ENCODE data around the gene PPFIBP1.
"Not testable (repeated sequence)": the region's sequence is repeated elsewhere in the genome, so short reads cannot be mapped to it uniquely, and the experiment has no call there.

PPFIBP1 gene

DNA sequence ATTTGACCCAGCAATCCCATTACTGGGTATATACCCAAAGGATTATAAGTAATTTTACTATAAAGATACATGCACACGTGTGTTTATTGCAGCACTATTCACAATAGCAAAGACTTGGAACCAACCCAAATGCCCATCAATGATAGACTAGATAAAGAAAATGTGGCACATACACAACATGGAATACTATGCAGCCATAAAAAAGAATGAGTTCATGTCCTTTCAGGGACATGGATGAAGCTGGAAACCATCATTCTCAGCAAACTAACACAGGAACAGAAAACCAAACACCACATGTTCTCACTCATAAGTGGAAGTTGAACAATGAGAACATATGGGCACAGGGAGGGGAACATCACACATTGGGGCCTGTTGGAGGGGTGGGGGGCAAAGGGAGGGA lies 20.9 kb downstream of the PPFIBP1 start:
- not testable (repeated sequence) for DNase-seq

DNA sequence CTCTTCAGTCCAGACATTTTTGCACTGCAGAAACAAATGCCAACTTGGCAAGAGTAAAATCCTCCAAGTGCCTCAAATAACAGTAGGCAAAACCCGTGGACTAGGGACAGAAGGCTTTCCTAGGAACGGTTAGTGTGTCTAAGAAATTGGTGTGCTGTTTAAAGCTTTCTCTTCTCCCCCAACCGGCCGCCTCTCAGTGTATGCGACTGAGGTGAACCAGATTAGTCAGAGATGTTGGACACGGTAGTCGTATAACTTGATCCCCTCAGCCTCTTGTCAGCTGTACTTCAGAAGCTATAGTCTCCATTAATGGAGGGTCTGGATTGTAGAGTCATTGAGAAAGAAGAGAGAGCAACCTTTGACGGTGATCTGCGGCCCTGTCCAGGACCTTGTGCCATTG lies 21.7 kb downstream of the PPFIBP1 start:
- no peak for DNase-seq

DNA sequence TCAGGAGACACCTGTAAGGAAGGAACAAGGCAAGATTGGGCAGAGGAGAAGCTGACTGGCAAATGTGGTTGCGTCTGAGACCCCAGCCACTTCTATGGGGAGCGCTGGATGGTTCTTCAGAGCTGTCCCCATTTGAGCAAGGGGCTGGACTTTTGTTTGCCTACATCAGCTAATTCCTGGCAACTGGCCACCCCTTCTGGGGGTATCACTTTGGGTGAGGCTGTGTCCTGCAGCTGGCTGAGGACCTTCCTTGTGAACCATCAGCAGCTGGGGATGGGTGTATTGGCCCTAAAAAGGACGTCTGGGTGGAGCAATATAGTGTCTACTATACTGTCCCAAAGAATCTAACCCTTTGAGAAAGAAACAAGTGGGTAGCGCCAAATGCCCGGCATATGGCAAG lies 23.6 kb downstream of the PPFIBP1 start:
- no peak for DNase-seq

DNA sequence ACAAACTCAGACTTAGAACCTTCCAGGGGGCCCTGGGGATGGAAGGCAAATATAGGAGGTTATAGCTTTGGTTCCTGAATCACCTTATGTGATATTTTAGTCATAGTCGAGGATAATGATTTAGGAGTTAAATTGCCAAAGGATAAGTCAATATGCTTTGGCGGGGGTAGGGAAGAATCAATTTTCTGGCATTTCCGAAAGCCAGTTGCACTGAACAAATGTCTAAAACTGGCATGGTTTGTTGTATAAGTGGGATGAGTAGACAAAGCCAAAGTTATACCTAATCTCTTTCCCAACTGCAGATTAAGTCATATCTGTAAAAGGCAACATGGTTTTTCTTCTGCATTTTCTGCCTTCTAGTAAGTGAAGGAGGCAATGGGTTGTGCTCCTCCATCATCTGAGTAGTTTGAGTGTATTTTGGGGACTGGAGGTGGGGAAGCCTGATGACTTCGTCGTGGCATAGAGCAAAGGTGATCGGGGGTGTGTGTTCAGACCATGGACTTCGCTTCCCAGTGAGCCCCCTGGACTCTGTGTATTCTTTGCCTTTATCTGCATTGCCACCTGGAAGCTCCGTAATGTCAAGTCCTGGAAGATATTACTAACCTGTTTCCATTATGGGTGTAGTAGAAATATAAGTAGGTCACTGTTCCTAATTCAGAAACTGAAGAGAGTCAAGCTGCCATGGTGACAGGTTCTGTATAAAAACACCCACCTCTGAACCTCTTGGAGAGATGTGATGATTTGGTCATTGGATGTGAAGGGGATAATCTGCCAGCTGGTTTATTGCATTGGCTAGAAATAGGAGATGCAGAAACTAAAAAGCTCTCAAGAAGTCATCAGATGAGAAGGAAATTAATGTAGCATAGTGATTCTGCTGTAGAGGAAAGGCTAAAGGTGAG lies 24.5 kb downstream of the PPFIBP1 start:
- no peak for DNase-seq

DNA sequence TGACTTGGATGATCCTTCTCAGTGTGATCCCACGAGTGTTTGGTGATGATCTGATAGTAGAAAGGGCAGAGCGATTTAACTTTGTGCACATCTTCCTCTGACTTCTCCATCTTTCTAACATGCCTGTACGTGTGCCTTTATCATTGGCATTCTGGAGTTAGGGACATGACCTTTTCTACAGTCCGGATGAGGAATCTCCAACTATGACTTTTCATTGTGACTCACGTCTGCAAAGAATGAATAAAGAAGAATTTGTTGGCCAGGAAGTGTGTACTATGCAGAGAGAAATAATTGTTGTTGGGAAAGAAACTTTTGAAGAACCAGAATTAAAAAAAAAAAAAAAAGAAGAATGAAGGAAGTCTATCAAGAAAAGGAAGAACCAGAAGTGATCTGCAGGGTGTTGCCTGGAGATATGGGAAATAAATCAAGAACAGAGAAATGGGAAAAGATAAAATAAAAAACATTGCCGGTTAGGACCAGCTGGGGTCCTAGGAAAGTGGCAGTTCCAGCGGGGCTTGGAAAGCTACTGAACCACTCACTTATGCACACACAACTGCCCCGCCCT lies 25.3 kb downstream of the PPFIBP1 start:
- no peak for DNase-seq

DNA sequence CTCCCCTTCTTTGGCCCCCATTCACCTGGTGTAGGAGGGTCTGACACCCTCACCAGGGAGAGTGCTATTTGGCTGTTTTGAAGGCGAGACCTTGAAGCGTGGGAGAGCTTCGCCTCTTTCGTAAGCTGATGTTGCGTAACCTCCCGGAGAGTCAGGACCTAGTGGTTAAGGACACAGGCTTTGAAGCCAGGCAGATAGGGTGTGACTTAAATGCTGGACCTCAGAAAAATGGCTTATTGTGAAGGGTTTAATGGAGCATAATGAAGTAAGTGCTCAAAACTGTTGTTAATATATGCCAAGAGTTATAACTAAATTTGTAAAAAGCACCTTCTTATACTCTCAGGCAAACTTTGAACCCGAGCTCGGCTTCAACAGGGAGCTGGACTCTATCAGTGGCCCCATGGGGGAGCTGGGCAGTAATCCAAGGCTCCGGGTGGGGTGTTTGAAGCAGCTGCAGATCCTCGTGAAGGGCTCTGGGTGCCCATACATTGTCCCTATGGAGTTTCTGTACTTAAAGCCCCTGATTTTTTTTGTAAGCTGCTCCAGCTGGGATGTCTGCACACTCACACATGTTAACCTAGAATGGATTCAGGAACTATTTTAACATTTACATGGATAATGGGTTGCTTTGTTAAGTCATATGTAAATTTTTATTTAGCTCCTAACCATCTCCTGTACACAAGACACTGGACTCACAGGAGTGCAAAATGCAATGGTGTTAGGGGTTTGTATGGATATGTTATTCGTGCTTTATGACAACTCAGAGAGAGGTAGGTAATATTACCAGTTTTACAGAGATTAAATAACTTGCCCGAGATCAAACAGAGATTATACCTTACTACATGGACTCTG lies 26.0 kb downstream of the PPFIBP1 start:
- no peak for DNase-seq

DNA sequence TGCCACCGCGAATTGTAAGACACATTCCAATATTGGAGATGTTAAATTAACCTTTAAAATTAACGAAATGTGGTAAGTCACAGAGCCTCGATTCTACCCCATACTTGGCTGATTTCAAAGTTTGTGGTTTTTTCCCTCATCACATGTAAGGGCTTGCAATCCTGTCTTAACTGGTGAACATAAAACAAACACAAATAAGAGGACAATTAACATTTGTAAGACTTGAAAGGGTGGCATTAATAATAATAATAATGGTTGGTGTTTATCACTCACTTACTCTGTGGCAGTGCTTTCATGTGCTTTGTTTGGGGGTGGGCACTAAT lies 26.6 kb downstream of the PPFIBP1 start:
- no peak for DNase-seq

DNA sequence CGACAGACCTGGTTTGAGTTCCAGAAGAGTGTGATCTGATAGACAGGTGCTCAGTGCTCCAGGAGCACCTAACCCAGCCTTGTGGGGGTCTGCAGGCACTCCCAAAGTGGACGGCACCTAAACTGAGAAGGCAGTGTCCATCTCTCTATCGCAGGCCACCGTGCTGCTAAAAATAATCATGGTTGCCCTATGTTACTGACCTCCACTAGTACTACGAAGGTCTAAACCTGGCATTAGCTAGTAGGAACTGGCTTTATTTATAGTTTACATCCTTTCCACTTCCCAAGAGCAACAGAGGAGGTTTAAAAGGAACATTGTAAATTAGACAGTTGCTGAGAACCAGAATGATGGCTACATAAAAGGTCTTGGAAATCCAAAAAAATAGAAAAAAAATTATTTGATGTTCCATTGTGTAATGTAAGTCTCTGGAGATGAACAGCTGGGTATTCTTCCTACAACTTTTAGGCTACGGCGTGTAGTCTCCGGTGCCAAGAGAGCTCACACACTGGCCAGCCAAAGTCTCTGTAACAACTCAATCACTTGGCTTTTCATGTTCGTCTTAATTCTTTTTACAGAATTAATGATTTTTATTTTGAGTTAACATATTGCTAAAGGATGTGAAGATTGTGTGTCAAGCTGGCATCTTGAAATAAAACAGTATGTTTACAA lies 27.3 kb downstream of the PPFIBP1 start:
- DNase-seq, result no peak

DNA sequence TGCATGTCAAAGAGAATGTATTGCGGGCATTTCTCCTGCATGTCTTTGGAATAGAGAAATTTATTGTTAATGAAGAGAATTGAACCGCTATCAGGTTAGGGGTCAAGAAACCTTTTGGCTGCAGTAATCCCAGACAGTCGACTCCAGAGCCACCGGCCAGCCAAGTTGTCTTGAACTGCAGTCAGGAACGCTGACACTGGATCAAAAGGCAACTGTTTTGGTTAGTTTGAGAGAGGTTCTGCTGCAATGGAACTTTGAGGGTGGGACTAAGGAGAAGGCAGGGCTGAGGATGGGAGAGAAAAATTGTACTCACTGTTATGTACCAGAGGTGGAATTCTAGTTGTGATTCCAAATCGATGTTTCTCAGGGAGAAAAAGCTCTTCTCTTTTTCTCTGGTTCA lies 28.2 kb downstream of the PPFIBP1 start:
- DNase-seq, result no peak

DNA sequence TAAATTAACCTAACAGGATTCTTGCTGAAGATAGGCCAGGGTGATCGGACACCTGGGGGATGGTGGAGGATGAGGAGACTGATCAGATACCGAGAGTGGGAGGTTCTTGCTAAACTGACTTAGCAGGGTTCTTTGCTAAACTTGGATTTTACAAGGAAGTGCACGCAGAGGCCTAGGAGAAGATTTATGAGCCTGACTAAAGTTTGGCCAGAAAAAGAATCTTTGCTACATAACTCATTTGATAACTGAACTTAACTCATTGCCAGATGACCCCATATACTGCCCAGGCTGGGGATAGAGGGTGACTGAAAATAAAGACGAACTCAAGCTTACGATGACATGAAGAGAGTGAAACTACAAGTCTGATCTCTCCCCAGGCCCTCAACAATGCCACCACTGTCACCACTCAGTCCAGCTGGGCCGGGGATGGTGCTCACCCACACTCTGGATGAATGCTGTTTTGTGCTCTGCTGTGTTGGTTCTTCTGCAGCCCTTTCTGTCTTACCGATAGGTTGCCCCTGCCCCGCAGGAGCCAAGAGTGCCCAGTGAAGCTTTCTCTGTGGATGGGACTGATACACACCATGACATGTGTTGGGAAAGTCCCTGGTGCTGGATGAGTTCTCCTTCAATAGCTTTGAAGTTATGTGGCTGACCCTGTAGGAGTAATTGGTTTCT lies 29.0 kb downstream of the PPFIBP1 start:
- DNase-seq, result no peak

DNA sequence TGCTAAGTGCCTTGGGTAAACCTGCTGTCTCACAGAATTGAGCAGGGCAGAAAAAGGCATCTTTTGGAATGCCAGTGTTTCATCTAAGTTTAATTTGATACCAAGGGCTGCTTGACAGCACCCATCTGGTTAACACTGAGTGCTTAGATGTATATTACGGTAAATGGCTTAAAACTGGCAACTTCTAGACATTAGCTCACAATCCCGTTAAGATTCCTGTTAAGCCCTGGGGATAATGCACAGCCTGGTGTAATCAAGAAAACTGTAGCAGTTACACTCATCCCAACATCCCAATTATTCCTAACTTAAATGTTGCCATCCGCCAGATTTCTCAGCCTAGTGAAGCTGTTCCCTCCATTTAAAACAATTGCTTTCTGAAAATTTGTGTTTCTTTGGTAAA lies 29.9 kb downstream of the PPFIBP1 start:
- DNase-seq, result no peak

DNA sequence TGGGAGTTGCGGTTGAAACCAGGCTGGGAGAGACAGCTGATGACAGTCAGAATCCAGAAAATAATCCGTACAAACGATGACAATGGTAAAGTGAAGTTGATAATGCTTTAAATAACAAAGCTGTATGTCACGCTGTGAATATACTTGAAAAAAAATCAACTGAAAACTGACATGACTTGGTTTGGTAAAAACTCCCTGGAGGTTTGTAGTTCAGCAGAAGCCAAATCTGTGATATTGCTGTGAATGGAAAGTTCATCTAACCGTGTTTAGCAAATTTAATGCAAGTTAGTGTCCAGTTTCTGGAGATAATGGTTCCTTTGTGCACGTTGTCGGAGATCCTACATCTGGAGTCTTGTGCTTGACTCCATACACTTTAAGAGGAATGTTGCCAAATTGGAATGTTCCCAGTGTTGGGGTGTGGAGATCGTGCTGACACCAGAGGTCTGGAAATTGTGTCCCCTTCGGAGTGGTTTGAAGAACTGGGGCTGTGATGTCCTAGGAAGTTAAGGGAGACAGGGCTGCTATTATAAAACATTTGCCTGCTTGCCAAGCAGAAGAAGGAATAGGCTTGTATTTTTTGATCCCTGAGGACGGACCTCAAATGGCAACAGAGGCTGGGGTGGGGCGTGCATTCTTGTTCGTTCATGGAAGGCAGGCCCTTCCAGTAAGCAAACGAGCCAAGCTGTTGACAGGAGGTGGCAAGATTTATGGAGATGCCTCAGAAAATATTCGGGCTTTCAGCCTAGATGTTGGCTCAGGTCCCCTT lies 30.6 kb downstream of the PPFIBP1 start:
- no peak for DNase-seq

DNA sequence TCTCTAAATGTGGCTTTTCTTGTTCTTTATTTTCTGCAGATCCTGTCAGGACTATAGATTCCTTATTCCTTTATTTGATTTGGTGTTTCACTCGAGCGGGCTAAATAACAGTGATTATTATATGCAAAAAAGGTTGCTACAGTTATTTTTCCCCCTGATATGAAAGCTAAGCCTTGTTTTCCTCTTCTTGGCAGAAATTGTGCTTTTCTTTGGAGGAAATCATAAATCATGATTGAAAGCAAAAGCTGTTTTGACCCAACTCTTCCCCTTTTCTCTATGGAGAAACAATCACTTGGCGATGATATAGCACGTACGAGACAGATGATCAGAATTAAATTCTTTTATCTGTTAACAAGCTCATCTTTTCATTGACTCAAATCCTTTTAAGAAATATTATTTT lies 31.4 kb downstream of the PPFIBP1 start:
- no peak for DNase-seq

DNA sequence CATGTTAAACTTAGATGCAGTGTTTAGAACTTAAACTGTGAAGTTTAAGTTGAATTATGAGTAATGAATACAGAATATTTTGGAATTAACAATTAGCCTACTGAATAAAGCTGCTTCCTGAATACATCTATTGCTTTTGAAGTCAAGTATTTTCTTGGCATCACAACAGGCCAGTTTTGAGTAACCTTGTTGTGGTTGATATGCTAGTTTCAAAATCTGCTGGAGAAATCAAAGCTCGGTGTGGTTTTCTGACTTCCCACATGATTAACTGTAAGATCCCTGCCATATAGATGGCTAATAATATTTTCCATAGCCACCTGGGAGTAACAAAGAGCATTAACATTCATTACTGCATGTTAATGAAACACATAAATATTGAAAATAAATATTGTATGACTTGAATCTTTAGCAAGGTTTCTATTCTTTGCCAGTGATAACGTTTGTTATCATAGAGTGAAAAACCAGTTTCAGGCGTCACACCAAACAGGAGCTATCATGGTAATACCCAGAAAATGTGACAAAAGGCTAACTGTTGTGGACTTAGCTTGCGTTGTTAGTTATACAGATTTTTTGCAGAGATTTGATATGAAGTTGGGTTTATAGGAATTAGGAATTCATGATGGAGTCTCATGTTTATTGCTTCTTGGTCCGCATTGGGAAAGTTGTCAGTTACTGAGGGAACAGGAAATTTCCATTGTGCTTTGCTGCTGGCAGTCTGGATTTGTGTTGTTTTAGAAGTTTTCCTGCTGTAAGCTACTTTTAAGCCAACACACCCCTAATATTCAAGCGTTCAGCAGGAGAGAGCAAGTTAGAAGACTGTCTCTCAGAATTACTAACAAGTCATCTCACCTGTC lies 32.1 kb downstream of the PPFIBP1 start:
- no peak for DNase-seq

DNA sequence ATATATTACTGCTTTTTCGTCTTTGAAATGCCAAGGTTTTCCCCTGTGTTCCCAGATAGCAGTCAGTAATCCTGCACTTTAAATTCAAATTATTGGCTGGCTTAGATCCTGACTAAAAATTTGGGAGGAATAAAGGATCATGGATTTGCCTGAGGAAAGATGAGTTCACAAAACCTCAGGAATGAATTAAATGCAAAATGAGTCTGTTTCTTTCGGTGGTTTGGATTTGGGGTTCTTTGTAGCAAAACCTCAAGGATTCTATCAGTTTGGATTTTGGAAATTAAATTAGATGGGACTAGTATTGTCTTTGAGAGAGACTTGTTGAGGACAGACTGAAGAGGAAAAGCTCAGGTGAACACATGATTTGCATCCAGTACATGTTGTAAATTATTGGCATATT lies 36.1 kb downstream of the PPFIBP1 start:
- DNase-seq, result no peak

DNA sequence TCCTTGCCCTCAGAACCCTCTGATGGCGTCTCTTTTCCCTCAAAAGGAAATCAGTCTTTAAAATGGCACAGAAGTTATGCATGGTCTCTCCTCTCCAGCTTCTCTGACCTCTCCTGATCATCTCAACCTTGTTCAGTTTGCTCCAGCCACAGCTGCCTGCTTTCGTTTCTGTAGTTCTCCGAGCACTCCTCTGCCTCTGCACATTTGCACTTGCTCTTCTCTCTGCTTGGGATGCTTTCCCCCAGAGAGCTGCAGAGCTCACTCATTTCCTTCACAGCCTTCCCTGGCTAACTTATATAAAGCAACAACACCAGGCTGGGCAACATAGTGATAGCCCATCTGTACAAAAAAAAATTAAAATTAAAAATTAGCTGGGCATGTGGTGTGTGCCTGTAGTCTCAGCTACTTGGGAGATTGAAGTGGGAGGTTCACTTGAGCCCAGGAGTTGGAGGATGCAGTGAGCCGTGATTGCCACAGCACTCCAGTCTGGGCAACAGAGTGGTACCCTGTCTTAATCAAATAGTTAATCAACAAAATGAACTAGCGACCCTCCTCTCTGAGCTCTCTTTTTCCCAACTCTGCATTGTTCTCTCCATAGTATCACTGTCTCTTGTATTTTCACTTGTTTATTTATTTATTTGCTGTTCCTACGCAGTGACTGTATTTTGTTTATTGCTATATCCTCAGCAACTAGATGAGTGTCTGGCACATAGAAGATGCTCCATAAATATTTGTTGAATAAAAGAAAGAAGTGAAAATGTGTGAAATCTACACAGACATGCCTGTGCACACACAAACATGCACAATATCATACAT lies 37.7 kb downstream of the PPFIBP1 start:
- no peak for DNase-seq

DNA sequence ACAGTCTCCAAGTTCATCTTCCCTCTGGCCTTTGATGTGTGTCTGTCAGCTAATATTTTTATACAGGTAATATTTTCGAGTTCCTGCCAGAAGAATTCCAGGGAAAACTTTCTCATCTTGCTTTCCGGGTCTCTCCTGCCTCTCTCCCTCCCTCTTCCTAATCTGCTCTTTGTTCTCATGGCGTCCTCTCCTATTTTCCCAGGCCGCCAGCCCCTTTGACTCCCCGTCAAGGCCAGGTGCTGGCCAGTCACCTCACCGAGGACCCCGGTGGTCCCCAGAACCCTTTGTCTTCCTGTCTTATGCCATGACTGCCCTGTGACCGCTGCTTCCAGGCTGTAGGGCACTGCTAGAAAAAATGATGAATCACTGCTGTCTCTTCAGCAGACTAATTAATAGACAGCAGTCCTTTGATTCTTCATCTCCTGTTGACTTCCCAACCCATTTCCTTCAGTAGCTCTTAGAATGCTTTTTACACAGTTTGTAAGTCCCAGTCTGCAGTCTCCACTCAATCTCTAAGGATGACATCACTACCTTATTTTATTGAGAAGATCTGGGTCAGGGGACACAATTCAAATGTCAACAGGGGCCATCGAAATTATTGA lies 40.7 kb downstream of the PPFIBP1 start:
- DNase-seq, result no peak

DNA sequence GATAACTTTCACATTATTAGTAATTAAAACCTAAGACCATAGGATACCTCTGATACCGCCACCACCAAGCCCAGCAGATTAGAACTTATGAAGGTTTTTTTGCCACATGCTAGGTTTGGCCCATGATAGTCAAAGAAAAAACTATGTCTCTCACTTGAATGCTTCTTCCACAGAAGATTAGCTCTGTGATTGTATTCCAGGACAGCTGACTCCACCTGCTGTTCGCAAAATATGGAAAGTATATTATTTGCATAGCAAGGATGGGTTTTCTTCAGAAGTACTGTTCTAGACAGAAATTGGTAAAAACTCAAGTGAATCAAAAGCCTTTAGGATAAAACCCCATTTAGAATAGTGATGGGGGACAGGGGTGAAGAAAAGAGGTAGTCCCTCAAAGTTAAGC lies 42.2 kb downstream of the PPFIBP1 start:
- DNase-seq, result no peak

DNA sequence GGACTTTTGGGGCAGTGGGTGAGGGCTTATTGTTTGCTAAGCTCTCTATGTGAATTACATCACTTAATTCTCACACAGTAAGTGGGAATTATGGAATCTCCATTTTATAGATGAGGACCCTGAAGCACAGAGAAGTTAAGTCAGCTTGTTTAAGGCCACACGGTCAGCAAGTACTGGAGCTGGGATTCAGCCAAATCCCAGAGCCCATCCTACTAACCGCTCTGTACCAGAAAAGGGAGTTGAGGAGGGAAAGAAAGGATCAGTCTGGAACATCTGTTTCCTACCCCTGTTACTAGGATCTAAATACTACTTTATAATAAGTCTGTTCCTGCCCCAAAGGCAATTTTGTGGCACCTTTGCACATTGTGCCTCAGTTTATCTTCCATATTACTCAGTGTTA lies 42.6 kb downstream of the PPFIBP1 start:
- DNase-seq, result no peak

DNA sequence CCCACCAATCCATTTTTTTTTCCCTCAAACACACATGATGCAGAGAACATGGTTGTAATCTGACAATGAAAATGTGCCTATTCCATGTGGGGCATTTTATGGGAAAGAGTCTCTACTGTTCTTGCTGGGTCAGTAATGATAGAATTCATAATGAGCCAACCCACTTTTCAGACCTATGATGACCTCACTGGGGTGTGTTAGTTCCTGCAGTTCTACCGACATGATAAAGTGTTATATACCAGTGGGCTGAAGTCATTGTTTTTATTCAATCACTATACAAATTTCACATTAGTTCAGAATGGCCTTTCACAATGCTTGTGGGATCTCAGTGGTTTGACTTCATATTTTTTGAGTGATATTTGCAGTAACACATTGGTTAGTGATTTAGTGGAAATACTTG lies 47.5 kb downstream of the PPFIBP1 start:
- DNase-seq, result no peak

Measured in KG1 (cell line).